ENCODE data around the gene RASEF.

DNA sequence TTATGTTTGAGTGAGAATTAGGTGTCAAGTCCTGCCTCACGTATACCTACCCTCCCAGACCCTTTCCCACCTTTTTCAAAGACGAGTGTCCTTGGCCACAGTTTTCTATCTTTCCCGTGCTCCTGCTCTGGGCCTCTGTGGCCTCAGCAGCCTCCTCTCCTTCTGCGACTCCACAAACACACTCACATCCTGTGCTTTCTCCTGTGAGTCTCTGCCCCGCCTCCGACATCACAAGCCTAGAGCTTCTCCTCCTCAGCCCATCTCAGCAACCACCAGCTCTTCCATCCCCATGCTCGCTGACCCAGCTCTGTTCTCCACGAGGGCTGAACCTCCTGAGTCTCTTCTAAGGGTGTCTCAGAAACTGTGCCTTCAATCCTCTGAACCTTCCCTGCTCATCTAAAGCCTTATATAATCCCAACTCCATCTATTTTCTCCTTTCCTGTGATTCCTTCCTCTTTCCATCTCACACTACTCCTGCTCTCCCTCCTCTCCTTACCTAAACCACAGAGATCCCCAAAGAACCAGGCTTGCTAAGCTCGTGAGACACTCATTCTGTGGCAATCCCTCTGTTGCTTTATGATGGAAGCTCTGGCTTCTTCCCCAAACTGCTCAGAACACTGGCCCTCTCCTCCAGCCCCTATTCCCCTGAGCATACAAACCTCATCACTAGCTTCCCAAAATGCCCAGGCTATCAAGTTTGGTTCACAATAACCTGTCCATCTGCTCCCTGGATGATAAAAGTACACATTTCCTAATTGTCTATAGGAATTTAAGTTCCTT is 55.2 kb downstream of the RASEF start:
- TF ChIP-seq, protein P1, sequence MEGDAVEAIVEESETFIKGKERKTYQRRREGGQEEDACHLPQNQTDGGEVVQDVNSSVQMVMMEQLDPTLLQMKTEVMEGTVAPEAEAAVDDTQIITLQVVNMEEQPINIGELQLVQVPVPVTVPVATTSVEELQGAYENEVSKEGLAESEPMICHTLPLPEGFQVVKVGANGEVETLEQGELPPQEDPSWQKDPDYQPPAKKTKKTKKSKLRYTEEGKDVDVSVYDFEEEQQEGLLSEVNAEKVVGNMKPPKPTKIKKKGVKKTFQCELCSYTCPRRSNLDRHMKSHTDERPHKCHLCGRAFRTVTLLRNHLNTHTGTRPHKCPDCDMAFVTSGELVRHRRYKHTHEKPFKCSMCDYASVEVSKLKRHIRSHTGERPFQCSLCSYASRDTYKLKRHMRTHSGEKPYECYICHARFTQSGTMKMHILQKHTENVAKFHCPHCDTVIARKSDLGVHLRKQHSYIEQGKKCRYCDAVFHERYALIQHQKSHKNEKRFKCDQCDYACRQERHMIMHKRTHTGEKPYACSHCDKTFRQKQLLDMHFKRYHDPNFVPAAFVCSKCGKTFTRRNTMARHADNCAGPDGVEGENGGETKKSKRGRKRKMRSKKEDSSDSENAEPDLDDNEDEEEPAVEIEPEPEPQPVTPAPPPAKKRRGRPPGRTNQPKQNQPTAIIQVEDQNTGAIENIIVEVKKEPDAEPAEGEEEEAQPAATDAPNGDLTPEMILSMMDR (IDR thresholded peaks at IDR 0.05): no peak
- no peak for TF ChIP-seq POLR2A (IDR thresholded peaks at IDR 0.05)
